Measurements from ENCODE around the gene PIR.

GRCh38 chrX:15410430-15410829, 82.7 kb downstream of the PIR start:
- TF ChIP-seq CTCF (IDR thresholded peaks at IDR 0.05) (no peak), EZH2 (IDR thresholded peaks at IDR 0.05) (no peak), EZH2phosphoT487 (IDR thresholded peaks at IDR 0.05) (no peak)
